T1000 (cell line): Measurements from ENCODE around the gene BTBD9.

Experiments
- DNase-seq: peaks from one replicate; lab custom pipeline; 2025; ENCODE audit warnings: mixed read lengths; lab: John Stamatoyannopoulos, UW

The BTBD9 gene

DNA sequence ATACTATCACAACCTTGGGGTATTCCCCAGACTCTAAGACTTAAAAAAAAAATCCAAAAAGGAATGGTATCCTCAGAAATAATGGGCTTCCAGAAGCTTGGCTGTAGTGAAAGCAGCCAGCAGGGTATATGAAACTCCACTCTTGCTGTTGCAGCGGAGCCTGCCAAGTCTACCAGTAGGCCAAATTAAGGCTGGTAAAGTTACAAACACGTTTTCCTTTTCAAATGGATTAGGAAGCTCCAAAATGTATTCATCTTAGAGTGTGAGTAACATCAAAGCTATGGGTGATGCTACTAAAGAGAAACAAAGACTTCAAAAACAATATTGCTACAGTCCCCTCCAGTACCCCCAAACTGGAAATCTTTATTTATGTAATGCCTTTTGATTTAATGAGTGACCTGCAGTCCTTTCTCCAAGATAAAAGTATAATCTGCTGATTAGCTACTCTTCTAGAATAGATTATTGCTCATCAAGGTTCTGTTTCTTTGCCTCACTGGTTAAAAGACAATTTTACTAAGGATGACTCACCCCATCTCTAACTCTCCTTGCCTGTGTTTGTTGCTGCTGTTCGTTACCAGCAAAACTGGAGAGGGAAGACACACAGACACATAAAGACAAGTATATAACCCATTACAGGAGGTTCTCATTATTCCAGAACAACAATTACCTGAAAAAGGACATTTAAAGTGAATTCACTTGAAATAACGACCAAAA, 84.9 kb downstream of the BTBD9 start:
- no peak for DNase-seq

DNA sequence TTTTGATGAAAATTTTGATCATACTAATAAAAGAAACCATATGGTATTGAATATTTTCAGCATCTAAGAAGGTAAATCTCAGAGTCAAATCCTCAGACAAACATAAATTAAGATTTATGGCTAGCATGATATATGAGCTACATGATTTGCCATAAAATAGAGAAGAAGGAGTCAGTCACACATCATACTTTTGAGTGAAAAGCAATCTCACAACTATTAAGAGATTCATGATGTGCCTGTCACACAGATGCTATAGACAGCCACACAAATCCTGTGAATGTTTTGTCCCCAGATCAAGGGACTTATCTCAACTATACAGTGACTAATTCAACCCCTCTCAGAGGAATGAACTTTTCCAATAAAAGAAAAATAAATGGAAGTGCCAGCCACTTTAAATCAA, 85.7 kb downstream of the BTBD9 start:
- no peak for DNase-seq

DNA sequence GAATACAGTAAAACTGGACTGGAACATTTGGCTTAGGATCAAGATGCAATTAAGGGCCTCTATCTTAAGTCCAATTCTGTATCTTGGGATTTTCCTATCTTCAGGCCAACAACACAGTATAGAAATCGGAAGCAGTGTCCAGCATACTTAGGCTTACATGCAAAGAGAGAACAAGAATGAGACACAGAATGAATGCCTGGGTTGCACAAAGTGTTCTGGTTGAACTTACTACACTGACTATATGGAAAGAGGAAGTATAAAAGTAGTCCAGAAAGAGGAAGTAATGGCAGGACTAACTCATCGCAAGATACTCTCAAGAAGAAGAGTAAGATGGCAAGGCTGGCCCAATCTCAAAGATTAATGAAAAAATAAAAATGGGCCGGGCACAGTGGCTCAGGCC, 87.6 kb downstream of the BTBD9 start:
- no peak for DNase-seq

DNA sequence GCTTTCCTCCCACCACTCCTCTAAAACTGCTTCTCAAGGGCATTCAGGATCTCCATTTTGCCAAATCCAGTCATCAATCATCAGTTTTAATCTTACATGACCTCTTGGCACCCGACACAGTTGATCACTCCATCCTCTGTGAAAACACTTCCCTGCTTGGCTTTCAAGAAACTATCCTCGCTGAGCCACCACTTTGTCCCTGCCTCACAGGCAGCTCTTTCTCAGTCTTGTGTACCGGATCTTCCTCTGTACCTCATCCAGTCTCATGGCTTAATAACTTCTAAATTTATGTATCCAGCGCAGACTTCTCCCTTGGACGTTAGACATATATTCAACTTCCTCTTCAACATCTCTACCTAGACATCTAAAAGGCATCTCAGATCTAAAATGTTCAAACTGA, 89.9 kb downstream of the BTBD9 start:
- DNase-seq, result no peak

DNA sequence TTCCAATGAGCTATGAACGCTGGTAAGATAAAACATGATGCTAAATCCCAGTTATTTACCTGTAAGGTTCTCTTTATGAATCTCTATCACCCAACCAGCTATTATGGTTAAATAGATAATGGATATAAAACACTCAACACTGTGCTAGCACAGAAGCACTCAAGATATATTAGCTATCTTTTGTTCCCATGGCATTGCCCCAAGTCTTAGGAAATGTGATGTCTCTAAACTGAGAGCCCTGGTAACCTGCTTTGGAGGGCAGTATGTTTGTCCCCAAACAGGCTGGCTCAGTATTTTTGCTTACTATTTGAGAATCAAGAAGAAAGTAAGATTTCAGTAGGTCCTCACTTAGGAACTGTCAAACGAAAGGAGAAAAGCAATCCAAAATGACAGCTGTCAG, 90.5 kb downstream of the BTBD9 start:
- DNase-seq, result no peak

DNA sequence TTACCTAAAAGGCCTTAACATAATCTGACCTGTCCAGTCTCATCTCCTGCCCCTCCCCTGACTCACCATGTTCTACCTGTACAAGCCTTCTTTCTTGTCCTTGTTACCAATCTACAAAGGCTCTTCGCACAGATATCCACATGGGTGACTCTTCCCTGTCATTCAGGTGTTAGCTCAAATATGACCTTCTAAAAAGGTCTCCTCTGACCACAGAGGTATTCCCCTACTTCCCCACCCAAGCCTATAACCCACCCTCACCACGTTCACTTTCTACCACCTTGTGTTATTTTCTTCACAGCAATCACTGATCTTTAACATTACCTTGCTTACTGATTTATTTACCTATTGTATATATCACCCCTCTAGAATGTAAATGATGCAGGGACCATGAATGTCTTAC, 96.7 kb downstream of the BTBD9 start:
- DNase-seq, result no peak

DNA sequence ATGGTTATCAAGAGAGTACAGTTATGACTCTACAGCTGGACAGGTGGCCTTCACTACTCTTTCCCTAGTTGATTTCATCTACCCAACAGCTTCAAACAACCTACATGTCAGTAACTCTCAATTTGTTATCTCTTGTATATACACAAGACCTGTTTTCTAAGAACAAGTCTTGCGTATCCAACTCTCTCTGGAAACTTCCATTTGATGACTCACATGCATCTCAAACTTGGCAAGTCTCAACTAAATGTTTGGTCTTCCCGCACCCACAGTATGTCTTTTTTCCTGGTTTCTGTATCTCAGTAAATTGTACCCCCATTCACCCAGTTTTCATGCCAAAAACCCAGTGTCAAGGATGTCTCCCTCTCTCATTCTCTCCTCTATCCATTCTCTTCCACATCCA, 97.7 kb downstream of the BTBD9 start:
- no peak for DNase-seq

DNA sequence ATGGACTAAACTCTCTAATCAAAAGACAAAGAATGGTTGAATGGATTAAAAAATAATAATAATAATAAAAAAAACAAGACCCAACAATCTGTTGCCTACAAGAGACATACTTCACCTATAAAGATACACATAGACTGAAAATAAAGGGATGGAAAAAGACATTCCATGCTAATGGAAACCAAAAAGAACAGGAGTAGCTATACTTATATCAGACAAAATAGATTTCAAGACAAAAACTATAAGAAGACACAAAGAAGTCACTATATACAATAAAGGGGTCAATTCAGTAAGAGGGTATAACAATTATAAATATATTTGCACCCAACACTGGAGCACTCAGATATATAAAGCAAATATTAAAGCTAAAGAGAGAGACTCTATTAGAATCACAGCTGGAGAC, 106.7 kb downstream of the BTBD9 start:
- no peak for DNase-seq

DNA sequence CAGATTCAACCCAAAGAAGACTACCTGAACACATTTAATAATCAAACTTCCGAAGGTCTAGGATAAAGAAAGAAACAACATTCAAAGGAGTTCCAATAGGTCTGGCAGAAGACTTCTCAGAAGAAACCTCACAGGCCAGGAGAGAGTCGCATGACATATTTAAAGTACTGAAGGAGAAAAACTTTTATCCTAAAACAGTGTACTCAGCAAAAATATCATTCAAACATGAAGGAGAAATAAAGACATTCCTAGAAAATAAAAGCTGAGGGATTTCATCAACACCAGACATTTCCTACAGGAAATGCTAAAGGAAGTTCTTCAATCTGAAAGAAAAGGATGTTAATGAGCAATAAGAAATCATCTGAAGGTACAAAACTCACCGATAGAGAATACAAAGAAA, 108.6 kb downstream of the BTBD9 start:
- no peak for DNase-seq

DNA sequence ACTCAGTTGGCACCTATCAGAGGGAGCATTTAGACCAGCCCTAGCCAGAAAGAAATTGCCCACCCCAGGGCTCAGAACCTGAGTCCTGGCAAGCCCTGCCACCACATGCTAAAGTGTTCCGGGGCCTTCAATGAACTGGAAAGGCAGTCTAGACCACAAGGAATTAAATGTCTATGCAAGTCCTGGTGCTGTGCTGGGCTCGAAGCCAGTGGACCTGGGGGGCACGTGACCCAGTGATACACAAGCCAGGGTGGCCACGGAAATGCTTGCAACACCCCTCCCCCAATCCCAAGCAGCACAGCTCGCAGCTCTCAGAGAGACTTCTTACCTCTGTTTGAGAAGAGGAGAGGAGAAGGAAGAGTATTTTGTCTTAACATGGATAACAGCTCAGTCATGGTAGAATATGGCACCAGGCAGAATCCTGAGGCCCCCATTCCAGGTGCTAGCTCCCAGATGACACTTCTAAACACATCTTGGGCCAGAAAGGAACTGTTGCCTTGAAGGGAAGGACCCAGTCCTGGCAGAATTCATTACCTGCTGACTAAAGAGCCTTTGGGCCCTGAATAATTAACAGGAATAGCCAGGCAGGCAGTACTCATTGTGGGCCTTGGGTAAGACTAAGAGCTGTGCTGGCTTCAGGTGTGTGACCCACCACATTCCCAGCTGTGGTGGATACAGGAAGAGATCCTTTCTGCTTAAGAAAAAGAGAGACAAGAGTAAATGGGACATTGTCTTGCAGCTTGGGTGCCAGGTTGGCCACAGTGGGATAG, 111.3 kb downstream of the BTBD9 start:
- DNase-seq, result no peak

DNA sequence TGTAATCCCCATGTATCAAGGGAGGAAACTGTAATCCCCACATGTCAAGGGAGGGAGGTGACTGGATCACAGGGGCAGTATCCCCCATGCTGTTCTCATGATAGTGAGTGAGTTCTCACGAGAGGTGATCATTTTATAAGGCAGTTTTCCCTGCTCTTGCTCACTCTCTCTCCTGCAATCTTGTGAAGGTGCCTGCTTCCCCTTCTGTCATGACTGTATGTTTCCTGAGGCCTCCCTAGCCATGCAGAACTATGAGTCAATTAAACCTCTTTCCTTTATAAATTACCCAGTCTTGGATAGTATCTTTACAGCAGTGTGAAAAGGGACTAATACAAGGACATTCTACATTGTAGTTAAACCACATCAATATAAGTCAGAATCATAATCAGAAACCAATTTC, 112.4 kb downstream of the BTBD9 start:
- no peak for DNase-seq

DNA sequence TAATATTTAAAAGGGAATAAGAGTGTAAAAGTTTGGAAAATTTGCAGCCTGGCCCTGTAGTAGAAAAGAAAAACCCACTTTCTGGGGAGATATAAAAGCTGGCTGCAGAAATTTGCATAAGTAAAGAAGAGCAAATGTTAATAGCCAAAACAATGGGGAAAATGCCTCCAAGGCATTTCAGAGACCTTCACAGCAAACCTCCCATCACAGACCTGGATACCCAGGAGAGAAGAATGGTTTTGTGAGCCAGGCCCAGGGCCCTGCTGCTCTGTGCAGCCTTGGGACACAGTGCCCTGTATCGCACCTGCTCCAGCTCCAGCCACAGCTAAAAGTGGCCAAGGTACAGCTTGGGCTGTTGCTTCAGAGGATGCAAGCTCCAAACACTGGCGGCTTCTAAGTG, 113.8 kb downstream of the BTBD9 start:
- no peak for DNase-seq

DNA sequence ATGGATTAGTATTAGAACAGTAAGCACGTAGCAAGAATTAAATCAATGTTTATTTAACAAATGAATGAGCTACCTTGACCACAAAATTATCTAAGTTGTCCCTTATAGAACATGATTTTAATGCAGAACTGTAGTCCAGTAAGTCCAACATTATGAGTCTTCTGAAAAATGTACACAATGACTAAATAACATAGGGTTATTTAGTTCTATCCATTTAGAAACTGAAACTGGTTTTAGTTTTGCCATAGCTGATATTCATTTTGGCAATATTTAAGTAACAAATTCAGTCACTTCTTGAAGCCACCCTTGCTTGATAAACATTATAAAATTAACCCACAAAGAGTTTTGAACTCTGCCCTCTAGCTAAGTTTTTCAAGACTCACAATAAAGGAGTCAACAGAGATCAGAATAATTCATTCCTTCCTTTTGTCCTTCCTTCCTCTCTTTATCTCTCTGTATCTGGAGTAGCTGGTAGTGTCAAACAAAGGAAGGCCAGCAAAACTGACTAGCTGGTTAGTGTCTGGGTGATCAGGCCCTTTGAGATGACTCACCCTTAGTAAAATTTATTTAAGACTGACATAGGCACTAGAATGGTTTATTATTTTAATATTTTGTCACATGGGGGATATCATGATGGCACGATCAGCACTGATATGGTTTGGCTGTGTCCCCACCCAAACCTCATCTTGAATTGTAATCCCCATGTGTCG, 115.1 kb downstream of the BTBD9 start:
- DNase-seq, result no peak

DNA sequence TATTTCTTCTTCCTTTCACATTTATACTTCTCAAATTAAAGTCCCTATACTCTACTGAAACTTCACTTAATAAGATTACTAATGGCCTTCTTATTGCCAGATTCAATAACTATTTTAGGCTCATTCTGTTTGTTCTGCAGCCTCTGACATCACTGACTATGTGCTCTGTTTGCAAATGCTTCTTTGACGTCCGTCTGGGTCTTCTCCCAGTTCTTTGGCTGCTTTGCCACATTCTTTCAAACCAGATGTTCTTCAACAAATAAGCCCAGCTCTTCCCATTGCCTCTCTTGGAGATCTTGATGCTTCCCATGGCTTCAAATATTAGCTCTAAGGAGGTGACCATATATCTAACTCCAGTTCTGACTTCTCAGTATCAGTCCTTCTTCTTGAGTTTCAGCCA, 117.4 kb downstream of the BTBD9 start:
- DNase-seq, result no peak

DNA sequence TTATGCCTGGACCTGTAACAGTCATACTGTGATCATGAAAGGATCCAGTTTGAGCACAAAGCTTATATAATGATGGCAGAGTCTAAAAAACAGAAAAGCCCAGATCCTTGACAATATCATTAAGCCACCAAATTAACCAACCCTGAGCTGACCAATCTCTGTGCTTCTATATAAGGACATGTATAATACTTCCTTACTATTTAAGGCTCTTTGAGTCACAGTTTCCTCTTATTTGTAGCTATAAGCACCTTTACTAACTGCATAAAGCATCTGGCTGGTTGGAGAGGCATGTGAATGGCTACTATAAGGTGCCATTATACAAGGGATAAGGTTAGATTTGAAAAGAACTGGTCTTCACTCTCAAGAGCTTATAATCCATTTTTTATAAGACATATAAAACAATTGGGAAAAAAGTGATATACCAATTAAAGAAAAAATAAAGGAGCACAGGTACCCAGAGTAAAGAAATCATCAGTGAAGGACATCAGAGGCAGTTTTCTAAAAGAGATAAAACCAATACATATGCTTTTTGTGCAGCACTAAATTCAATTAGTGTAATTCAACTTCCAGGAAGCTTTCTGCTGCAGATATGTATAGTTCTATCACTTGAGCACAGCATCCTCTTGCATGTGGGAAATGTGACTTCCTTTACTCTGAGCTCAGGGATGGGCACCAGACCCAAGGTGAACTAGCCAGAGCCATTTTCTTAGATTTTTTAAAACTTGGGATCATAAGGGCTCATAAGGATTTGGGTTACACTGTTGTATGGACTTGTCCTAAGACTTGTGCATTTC, 121.0 kb downstream of the BTBD9 start:
- no peak for DNase-seq

DNA sequence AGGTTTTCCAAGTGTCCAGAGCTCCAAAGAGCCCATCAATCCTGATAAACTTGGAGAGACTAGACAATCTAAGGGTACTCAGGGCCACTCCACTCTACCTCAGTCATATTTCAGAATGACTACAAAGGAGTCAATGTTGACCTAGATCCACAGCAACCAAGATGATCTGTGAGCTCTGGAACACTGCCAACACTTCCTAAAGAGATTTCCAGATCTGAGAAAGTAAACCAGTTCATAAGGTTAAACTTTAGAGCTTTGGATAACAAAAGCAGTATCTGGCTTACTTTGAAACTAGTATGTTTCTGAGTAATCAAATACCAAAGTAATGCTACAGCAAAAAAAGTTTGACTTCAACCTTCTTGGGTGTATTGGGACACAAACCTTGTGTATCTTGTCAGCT, 122.7 kb downstream of the BTBD9 start:
- DNase-seq, result no peak

DNA sequence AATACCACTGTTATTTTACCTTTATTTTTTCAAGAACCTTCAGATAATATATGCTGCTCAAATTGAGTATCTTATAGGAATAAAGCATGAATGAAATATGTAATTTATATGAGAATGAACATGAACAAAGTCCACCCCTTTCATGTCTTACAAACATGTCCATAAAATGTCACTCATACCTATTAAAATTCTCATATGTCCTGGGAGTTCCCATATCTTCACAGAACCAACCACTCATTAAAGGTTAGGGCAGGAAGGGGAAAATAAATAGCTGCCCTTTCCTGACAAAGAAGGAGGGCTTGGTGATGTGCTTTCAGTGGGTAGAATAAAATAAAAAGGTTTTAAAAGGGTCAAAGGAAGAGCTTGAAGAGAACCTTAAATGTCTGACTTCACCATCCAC, 125.3 kb downstream of the BTBD9 start:
- no peak for DNase-seq

DNA sequence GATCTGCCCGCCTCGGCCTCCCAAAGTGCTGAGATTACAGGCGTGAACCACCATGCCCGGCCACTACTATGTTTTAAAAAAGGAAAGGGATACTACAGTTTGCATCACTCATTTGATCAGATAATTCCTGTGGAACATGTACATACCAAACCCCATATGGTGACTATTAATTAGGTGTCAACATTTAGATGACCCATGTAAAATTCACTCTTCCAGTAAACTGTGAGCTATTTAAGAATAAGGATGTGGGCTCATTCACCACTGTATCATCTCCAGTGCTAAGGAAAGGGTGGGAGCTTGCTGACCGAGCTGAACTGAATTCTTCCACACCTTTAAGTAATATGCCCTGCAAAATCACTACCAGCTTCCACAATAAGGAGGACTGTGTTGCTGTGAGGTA, 127.5 kb downstream of the BTBD9 start:
- DNase-seq, result no peak

DNA sequence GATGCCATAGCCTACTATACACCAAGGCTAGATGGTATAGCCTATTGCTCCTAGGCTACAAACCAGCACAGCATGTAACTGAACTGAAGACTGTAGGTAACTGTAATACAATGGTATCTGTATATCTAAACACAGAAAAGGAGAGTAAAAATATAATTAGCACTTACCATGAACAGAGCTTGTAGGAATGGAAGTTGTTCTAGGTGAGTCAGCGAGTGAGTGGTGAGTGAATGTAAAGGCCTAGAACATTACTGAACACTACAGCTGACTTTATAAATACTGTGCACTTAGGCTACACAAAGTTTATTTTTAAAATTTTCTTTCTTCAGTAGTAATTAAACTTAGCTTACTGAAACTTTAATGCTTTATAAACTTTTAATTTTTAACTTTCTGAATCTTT, 129.5 kb downstream of the BTBD9 start:
- DNase-seq, result no peak

DNA sequence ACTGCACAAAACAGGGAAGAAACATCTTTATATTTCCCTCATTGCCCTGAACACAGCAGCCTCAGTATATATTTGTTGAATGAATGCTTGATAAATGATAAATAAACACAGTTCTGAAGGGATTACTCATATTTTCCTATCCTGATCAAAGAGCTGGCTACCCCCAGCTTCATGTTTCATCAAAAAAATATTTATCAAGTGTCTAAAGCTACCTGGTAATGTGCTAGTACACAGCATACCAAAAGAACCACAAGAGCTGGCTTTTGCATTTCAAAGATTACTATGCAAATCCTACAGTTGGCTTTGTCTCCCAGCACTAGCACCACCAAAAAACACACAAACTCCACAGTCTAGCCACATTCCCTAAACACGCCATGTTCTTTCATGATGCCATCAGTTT, 130.0 kb downstream of the BTBD9 start:
- DNase-seq, result peak; percentile 13

DNA sequence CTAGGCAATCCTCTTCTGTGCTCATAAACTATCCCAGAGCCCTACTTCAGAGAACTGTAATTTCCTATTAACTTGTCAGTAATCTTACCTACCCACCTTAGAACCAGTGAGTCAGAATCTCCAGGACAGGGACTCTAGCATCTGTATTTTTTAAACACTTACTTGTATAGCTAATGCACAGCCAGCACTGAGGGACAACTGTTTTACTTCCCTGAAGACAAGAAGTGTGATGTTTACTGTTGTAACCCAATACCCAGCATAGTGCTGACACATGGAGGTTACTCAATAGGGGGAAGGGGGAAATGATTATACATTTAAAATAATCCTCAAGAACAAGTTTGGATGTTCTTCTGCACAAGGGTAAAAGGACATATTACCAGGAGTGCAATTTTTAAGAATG, 130.8 kb downstream of the BTBD9 start:
- DNase-seq, result no peak

DNA sequence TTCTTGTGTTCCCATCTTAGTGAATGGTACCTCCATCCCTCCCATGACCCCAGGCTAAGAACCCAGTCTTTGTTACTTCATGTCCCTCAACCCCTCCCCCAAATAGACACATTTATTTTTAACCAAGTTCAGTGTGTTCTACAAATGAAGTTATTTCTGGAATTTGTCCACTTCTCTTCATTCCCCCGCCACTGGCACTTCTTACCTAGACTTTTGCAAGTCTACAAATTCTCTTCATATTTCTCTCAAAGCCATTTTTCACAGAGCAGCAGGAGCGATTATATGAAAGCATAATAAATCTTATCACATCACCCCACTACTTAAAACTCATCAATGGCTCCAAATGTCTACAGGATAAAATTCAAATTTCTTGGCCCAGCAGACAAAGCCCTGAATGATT, 131.4 kb downstream of the BTBD9 start:
- DNase-seq, result no peak
